ENCODE measurements around the gene PCK1. TPM values are rescaled to one million over a fixed set of nuclear protein-coding genes. Genes with fewer than 3 reads are reported as not detected.

Gene PCK1
- total RNA-seq, 6 donors from 2014 or later = 0.23 to 1.3 (median 0.51) TPM; not detected in 3

- no peak overlapping the region for H3K4me3 ChIP-seq
- H3K4me1 ChIP-seq = peaks cover 8 to 14% (median 13%) of the 10 kb centered on the region in 4 donors
- DNase-seq (no peak), ATAC-seq (ENCODE audit: low FRiP score in 2 of 2) (no peak)
- no peak for TF ChIP-seq EP300 (IDR thresholded peaks at IDR 0.05)
- no peak for TF ChIP-seq CTCF (IDR thresholded peaks at IDR 0.05)
- no peak for TF ChIP-seq POLR2AphosphoS5 (IDR thresholded peaks at IDR 0.05)
- no peak for TF ChIP-seq POLR2A (IDR thresholded peaks at IDR 0.05)
- H3K27me3 ChIP-seq = no peaks in the 10 kb centered on the region
- H3K9me3 ChIP-seq = peaks cover 0 to 7% (median 0%) of the 10 kb centered on the region in 4 donors
- H3K27ac ChIP-seq = no peak overlapping the region
- 90 to 92% methylated on average over 10 of the region's 10 CpGs for WGBS, 2 donors
- no peaks in the 10 kb centered on the region for H3K36me3 ChIP-seq
Measured at GRCh38 chr20:57586943-57587277, 26.0 kb downstream of the PCK1 start.

- WGBS, 2 donors = 89 to 93% methylated on average over 4 of the region's 4 CpGs
- Histone ChIP-seq H3K4me3 (no peak overlapping the region), H3K9me3 (peaks cover 0 to 7% (median 0%) of the 10 kb centered on the region in 4 donors), H3K36me3 (no peaks in the 10 kb centered on the region), H3K27me3 (no peaks in the 10 kb centered on the region), H3K4me1 (peaks cover 5 to 9% (median 8%) of the 10 kb centered on the region in 4 donors), H3K27ac (no peak overlapping the region)
- ATAC-seq (ENCODE audit: low FRiP score in 2 of 2) (no peak), DNase-seq (no peak)
- TF ChIP-seq EP300 (IDR thresholded peaks at IDR 0.05) (no peak), POLR2A (IDR thresholded peaks at IDR 0.05) (no peak), POLR2AphosphoS5 (IDR thresholded peaks at IDR 0.05) (no peak), CTCF (IDR thresholded peaks at IDR 0.05) (no peak)
Measured at GRCh38 chr20:57587278-57587988, 26.5 kb downstream of the PCK1 start.

GRCh38 chr20:57587989-57588377, 27.1 kb downstream of the PCK1 start:
- Histone ChIP-seq H3K27me3 (no peaks in the 10 kb centered on the region), H3K27ac (no peak overlapping the region), H3K36me3 (no peaks in the 10 kb centered on the region), H3K4me3 (no peak overlapping the region), H3K9me3 (peaks cover 0 to 7% (median 0%) of the 10 kb centered on the region in 4 donors), H3K4me1 (peaks cover 2 to 5% (median 2%) of the 10 kb centered on the region in 4 donors)
- DNase-seq = no peak
- no peak for ATAC-seq (ENCODE audit: low FRiP score in 2 of 2)
- WGBS, 2 donors = 79 to 88% methylated on average over 7 of the region's 7 CpGs
- TF ChIP-seq EP300 (IDR thresholded peaks at IDR 0.05) (no peak), POLR2A (IDR thresholded peaks at IDR 0.05) (no peak), POLR2AphosphoS5 (IDR thresholded peaks at IDR 0.05) (no peak), CTCF (IDR thresholded peaks at IDR 0.05) (no peak)

- DNase-seq (no peak), ATAC-seq (ENCODE audit: low FRiP score in 2 of 2) (no peak)
- Histone ChIP-seq H3K9me3 (peaks cover 0 to 7% (median 0%) of the 10 kb centered on the region in 4 donors), H3K4me1 (no peaks in the 10 kb centered on the region), H3K36me3 (no peaks in the 10 kb centered on the region), H3K4me3 (no peak overlapping the region), H3K27ac (no peak overlapping the region), H3K27me3 (no peaks in the 10 kb centered on the region)
- 80 to 96% methylated on average over 5 of the region's 5 CpGs for WGBS, 2 donors
- TF ChIP-seq CTCF (IDR thresholded peaks at IDR 0.05) = no peak
- TF ChIP-seq POLR2A (IDR thresholded peaks at IDR 0.05) = no peak
- no peak for TF ChIP-seq POLR2AphosphoS5 (IDR thresholded peaks at IDR 0.05)
- TF ChIP-seq EP300 (IDR thresholded peaks at IDR 0.05) = no peak
Measured at GRCh38 chr20:57588596-57588995, 27.7 kb downstream of the PCK1 start.
